Hippocampal formation (tissue), 2 donors: Measurements from ENCODE around the gene ARFGAP1.
"Not testable (repeated sequence)": the region's sequence is repeated elsewhere in the genome, so short reads cannot be mapped to it uniquely, and the experiment has no call there.

ENCODE experiments used
- DNase-seq, 2 donors: peaks; one replicate each; lab custom pipeline; 2025; lab: John Stamatoyannopoulos, UW

ARFGAP1 gene

DNA sequence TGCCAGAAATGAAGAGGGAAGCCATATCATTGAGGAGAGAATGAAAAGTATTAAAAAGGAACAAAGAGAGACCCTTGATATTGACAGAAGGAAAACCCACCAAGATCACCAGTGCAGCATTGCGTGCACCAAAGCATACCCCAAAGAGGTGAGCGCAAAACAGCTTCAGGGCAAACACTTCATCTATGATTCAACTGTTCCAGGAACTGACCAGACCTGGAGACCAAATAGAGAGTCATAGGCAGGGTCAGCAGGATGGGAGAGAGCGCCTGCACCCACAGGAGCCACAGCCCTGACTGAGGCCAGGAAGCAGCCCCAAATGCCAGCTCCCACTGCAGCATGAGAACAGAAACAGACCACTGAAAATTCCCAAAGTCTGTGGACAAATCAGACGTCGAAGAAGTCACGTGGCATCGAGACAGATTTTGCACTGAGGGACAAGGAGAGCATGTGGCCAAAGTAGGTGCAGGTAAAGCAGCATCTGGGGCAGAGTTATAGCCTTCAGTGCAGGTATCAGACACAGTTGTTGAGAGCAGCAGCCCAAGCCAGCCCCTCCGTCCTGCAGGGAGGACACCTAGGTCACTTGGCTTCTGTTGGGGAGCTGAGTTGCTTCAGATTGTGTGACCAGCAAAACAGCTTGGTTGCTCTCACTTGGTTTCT lies 59.3 kb downstream of the ARFGAP1 start:
- DNase-seq: no peak

DNA sequence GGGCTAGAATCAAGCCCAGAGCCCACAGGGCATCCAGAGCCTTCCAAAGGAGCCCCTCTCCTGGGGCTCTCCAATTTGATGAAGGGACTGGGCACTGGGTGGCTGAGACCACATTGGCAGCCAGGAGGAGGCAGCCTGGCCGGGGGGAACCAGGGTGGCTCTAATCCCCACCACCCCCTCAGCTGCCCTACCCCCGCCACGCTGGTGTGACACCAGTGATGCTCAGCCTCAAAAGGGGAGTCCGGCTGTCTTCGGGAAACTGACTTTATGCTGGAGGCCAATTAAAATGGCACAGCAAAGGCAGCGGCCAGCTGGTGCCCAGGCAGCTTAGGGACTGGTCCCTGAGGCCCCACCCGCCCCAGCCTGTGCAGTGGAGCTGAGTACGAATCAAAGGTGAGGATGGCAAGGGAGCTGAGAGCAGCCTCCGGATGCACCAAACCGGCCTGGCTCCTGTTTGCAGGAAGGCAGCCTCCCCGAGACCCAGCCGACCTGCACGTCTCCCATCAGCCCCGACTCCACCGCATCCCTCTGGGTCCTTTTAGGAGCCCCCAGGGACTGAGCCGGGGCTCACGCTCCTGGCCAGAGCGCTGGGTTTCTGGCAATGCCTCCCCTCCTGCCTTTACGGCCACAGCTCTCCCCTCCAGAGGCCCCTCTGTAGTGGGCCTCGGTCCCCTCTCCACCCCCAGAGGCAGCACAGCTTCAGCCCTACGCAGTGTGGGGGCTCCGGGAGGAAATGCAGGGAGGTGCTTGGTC lies 60.1 kb downstream of the ARFGAP1 start:
- DNase-seq: no peak

DNA sequence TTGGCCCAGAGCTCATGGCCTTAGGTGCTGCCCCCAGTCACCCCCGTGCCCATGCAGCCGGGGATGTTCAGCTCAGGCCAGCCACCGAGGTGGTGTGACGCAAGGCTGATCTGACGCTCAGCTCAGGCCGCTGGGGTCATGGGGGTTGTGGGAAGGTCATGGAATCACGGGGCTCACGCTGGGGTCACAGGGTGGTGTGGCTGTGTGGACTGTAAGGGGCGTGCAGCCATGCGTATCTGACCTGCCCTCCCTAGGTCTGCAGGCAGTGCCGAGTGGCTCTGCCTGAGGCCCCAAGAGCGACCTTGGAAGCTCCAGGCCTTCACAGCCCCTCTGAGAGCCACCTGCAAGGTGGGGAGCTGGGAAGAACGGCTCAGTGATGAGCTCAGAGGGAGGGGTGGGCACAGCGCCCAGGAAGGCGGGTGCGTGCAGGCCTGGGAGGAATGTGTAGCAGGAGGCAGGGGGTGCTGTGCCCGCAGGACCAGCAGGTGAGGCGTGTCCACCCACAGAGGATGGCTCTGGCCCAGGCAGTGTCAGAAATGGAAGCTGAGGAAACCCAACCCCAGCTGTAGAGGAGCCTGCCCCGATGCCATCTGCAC lies 60.7 kb downstream of the ARFGAP1 start:
- no peak for DNase-seq

DNA sequence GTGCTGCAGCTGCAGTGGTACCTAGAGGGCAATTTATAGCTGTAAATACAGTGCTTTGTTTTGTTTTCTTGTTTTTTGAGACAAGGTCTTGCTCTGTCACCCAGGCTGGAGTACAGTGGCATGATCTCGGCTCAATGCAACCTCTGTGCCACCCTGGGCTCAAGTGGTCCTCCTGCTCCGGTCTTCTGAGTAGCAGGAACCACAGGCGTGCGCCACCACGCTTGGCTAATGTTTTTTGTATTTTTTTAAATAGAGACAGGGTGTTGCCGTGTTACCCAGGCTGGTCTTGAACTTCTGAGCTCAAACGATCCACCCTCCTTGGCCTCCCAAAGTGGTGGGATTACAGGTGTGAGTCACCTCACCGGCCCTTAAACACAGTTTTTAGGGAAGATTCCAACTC lies 61.7 kb downstream of the ARFGAP1 start:
- DNase-seq: no peak

DNA sequence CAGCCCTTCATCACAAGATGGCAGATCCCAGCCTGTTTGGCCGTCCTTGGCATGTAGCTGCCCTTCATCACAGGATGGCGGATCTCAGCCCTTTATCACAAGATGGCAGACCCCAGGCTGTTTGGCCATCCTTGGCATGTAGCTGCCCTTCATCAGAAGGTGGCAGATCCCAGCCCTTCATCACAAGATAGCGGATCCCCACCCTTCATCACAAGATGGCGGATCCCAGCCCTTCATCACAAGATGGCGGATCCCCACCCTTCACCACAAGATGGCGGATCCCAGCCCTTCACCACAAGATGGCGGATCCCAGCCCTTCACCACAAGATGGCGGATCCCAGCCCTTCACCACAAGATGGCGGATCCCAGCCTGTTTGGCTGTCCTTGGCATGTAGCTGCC lies 62.4 kb downstream of the ARFGAP1 start:
- DNase-seq: not testable (repeated sequence)

DNA sequence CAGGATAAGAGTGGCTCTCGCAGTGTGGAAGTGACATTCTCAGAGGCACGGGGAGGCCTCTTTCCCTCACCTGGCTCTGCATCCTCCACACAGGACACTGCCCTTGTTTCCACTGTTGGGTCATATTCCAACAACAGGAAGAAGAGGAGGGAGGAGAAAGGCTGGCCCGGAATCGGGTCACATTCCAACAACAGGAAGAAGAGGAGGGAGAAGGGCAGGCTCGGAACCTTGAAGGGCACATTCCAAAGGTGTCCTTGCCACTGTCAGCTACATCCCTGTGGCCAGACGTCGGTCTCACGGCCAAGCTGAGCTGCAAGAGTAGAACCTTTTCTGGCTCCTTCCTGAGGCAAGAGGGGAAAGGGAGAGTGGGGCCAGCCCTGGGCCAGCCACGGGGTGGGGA lies 63.1 kb downstream of the ARFGAP1 start:
- DNase-seq: no peak

DNA sequence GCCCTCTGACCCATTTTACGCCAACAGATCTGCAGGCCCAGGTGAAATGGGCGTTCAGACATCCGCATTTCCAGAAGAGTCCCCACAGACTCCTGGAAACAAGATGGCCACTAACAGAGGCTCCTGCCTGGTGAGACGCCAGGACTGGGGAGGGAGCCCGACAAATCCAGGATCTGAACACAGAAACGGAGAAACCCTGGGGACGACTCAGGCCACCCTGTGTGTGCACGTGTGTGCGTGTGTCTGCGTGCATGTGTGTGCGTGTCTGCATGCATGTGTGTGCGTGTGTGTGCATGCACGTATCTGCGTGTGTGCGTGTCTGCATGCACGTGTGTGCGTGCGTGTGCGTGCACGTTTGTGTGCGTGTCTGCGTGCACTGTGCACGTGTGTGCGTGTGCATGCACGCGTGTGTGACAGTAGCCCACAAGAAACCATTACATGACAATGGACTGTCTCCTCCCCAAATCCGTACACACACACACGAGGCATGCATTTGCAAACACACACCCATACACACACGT lies 63.7 kb downstream of the ARFGAP1 start:
- DNase-seq: no peak

DNA sequence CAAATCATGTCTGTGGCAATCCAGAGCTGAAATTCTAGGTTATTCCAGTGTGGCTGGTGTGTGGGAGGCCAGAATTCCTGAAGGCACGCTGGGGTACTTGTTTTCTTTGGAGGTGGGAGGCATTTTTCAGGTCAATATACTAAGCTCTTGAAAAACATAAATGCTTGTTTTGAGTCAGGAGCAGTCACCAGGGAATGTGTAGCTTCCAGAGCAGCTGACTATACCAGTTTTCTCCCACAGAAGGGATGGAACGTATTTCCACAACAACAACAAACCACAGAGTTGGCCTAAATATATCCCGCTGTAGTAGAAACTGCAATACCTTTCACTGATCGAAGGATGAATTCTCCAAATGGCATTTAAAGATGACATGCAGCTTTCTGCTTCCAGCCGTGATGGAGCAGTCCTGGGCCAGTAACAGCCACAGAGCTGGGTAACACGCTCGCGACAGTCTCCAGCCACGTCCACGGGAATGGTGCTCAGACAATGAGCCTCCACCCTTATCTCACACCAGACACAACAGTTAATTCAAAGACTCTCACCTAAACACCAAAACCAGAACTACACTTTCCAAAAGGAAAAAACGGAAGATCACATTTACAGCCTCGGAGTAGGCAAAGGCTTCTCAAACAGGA lies 65.3 kb downstream of the ARFGAP1 start:
- DNase-seq: no peak
